ENCODE data around the gene SLC12A9. TPM values are rescaled to one million over a fixed set of nuclear protein-coding genes. Genes with fewer than 3 reads are reported as not detected.
"Not testable (repeated sequence)": the region's sequence is repeated elsewhere in the genome, so short reads cannot be mapped to it uniquely, and the experiment has no call there.

The SLC12A9 gene
- 23.0 and 30.1 TPM in 2 replicates for total RNA-seq (2014; rRNA removed)
- polyA plus RNA-seq (2012), result 20.9 TPM

- peak; percentile 90 for DNase-seq (ENCODE audit: low read depth)
Observed at GRCh38 chr7:100852048-100852872, at the start of gene SLC12A9. SLC12A9 (plus strand) TSS chr7:100852713; CDS start chr7:100854198, 1,485 bp downstream.

- no peak for DNase-seq (ENCODE audit: low read depth)
Observed at GRCh38 chr7:100802951-100803350, 49.6 kb upstream of the SLC12A9 start.

- DNase-seq (ENCODE audit: low read depth), result peak; percentile 97
Observed at GRCh38 chr7:100803398-100804161, 48.9 kb upstream of the SLC12A9 start.

GRCh38 chr7:100804681-100805431 is 47.7 kb upstream of the SLC12A9 start:
- DNase-seq (ENCODE audit: low read depth), result no peak

GRCh38 chr7:100806276-100806675 is 46.2 kb upstream of the SLC12A9 start:
- no peak for DNase-seq (ENCODE audit: low read depth)

GRCh38 chr7:100806883-100807282 is 45.6 kb upstream of the SLC12A9 start:
- not testable (repeated sequence) for DNase-seq (ENCODE audit: low read depth)

GRCh38 chr7:100808354-100808875 is 44.1 kb upstream of the SLC12A9 start:
- DNase-seq (ENCODE audit: low read depth), result no peak

- no peak for DNase-seq (ENCODE audit: low read depth)
Observed at GRCh38 chr7:100811480-100811879, 41.0 kb upstream of the SLC12A9 start.

- DNase-seq (ENCODE audit: low read depth), result no peak
Observed at GRCh38 chr7:100812729-100813128, 39.8 kb upstream of the SLC12A9 start.

- not testable (repeated sequence) for DNase-seq (ENCODE audit: low read depth)
Observed at GRCh38 chr7:100816515-100816914, 36.0 kb upstream of the SLC12A9 start.

GRCh38 chr7:100817097-100817496 is 35.4 kb upstream of the SLC12A9 start:
- no peak for DNase-seq (ENCODE audit: low read depth)

GRCh38 chr7:100818366-100818765 is 34.1 kb upstream of the SLC12A9 start:
- DNase-seq (ENCODE audit: low read depth), result no peak

GRCh38 chr7:100818825-100819224 is 33.7 kb upstream of the SLC12A9 start:
- no peak for DNase-seq (ENCODE audit: low read depth)

- no peak for DNase-seq (ENCODE audit: low read depth)
Observed at GRCh38 chr7:100819586-100819985, 32.9 kb upstream of the SLC12A9 start.

GRCh38 chr7:100822236-100823139 is 30.0 kb upstream of the SLC12A9 start:
- DNase-seq (ENCODE audit: low read depth), result no peak

- no peak for DNase-seq (ENCODE audit: low read depth)
Observed at GRCh38 chr7:100823140-100823525, 29.4 kb upstream of the SLC12A9 start.

- no peak for DNase-seq (ENCODE audit: low read depth)
Observed at GRCh38 chr7:100823534-100823933, 29.0 kb upstream of the SLC12A9 start.

GRCh38 chr7:100824499-100825214 is 27.9 kb upstream of the SLC12A9 start:
- DNase-seq (ENCODE audit: low read depth), result no peak

- no peak for DNase-seq (ENCODE audit: low read depth)
Observed at GRCh38 chr7:100825215-100825671, 27.3 kb upstream of the SLC12A9 start.
